Uterus (tissue), 4 donors: ENCODE results near the gene MISP. TPM values are rescaled to one million over a fixed set of nuclear protein-coding genes. Genes with fewer than 3 reads are reported as not detected.
"Not testable (repeated sequence)": the region's sequence is repeated elsewhere in the genome, so short reads cannot be mapped to it uniquely, and the experiment has no call there.

Experiments
- DNase-seq, 2 donors: peaks; one replicate each; pipeline ENCODE4 v3.0.0-alpha.2; 2019 to 2020
- H3K27ac ChIP-seq, 2 donors: fragments of 200-600 bp; sonication (generic); 1 replicate in 1 of 2; 2 replicates in 1 of 2; pipeline ENCODE4 v1.5.1; 2016 to 2018
- H3K27me3 ChIP-seq, 2 donors: fragments of 200-600 bp; sonication (generic); one replicate each; pipeline ENCODE4 v1.5.1; 2018 to 2019; ENCODE audit warnings: control low read depth in 1 of 2
- H3K36me3 ChIP-seq, 2 donors: fragments of 200-600 bp; sonication (generic); one replicate each; pipeline ENCODE4 v1.5.1; 2019; ENCODE audit warnings: control low read depth in 1 of 2
- H3K4me1 ChIP-seq, 2 donors: fragments of 200-600 bp; sonication (generic); one replicate each; pipeline ENCODE4 v1.5.1; 2018 to 2019; ENCODE audit warnings: control low read depth in 1 of 2
- H3K4me3 ChIP-seq, 2 donors: fragments of 200-600 bp; sonication (generic); 1 replicate in 1 of 2; 2 replicates in 1 of 2; pipeline ENCODE4 v1.5.1; 2018 to 2019; ENCODE audit warnings: mild to moderate bottlenecking in 1 of 2
- H3K9me3 ChIP-seq, 2 donors: fragments of 200-600 bp; sonication (generic); one replicate each; pipeline ENCODE4 v1.5.1; 2019; ENCODE audit warnings: control low read depth in 1 of 2
- POLR2A ChIP-seq, 2 donors: fragments of 450-650 bp; IDR thresholded peaks; one replicate each; pipeline ENCODE4 v1.6.1; 2016; ENCODE audit warnings: antibody characterized with exemption in 2 of 2, mild to moderate bottlenecking in 1 of 2, moderate library complexity in 1 of 2
- intact Hi-C: fragments of 100-400 bp; cut with DNase I; formaldehyde crosslinking; loops from one replicate; pipeline ENCODE4 v1.15.1; 2023; ENCODE audit warnings: low total_unique reads
- total RNA-seq, 4 donors: library from RNA; depleted of rRNA in 3 of 4; stranded (reverse); fragments of >200 nt in 3 of 4; gene quantifications; one replicate each; pipeline versions ENCODE4 v1.1.0 to v1.2.4, GENCODE V29; 2014 to 2023
- TF ChIP-seq, protein P1 (sequence below), 4 experiments: fragments of 200-600 bp in 2 of 4; fragments of 450-650 bp in 2 of 4; sonication (generic) in 2 of 4; IDR thresholded peaks; one replicate each; pipeline ENCODE4 v1.5.1; 2016 to 2019; ENCODE audit warnings: antibody characterized with exemption in 4 of 4, mild to moderate bottlenecking in 2 of 4, moderate library complexity in 1 of 4
- donor health status: DM: yes; HTN: yes; CAD: no.

MISP gene
- total RNA-seq, 4 donors from 2014 or later = 0.26 to 5.5 (median 0.39) TPM

GRCh38 chr19:726993-727956 lies 23.6 kb upstream of the MISP start:
- H3K4me3 ChIP-seq = no peak overlapping the region
- no peaks in the 10 kb centered on the region for H3K4me1 ChIP-seq
- H3K9me3 ChIP-seq = no peaks in the 10 kb centered on the region
- H3K27ac ChIP-seq = peak overlapping the region; percentile 36 to 69
- no peaks in the 10 kb centered on the region for H3K27me3 ChIP-seq
- no peaks in the 10 kb centered on the region for H3K36me3 ChIP-seq
- TF ChIP-seq POLR2A (IDR thresholded peaks at IDR 0.05) = no peak
- TF ChIP-seq, protein P1, sequence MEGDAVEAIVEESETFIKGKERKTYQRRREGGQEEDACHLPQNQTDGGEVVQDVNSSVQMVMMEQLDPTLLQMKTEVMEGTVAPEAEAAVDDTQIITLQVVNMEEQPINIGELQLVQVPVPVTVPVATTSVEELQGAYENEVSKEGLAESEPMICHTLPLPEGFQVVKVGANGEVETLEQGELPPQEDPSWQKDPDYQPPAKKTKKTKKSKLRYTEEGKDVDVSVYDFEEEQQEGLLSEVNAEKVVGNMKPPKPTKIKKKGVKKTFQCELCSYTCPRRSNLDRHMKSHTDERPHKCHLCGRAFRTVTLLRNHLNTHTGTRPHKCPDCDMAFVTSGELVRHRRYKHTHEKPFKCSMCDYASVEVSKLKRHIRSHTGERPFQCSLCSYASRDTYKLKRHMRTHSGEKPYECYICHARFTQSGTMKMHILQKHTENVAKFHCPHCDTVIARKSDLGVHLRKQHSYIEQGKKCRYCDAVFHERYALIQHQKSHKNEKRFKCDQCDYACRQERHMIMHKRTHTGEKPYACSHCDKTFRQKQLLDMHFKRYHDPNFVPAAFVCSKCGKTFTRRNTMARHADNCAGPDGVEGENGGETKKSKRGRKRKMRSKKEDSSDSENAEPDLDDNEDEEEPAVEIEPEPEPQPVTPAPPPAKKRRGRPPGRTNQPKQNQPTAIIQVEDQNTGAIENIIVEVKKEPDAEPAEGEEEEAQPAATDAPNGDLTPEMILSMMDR (IDR thresholded peaks at IDR 0.05) = no peak
- intact Hi-C loops = no loop called here
- no peak for DNase-seq

- H3K9me3 ChIP-seq = no peaks in the 10 kb centered on the region
- intact Hi-C loops = no loop called here
- H3K27ac ChIP-seq = peak overlapping the region; percentile 36 to 69
- H3K4me1 ChIP-seq = no peaks in the 10 kb centered on the region
- H3K36me3 ChIP-seq = no peaks in the 10 kb centered on the region
- TF ChIP-seq, protein P1 (IDR thresholded peaks at IDR 0.05) = no peak
- TF ChIP-seq POLR2A (IDR thresholded peaks at IDR 0.05) = no peak
- H3K4me3 ChIP-seq = no peak overlapping the region
- no peaks in the 10 kb centered on the region for H3K27me3 ChIP-seq
- peak; percentile 43 to 77 for DNase-seq
Measured at GRCh38 chr19:728011-728410, 22.9 kb upstream of the MISP start.

DNA sequence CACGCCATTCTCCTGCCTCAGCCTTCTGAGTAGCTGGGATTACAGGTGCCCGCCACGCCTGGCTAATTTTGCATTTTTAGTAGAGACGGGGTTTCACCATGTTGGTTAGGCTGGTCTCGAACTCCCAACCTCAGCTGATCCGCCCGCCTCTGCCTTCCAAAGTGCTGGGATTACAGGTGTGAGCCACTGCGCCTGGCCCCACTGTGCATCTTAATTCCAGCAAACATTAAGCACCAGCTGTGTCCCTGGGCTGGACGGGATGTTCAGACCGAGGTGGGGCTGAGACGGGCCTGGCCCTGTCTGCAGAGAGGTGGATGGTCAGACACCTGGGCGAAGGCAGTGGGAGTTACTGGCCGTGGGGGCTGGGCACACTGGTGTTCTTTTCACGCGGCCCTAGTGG lies 21.3 kb upstream of the MISP start:
- H3K27ac ChIP-seq, DNase-seq, intact Hi-C loops, H3K4me3 ChIP-seq, H3K9me3 ChIP-seq, H3K4me1 ChIP-seq, H3K27me3 ChIP-seq, H3K36me3 ChIP-seq: not testable (repeated sequence)

DNA sequence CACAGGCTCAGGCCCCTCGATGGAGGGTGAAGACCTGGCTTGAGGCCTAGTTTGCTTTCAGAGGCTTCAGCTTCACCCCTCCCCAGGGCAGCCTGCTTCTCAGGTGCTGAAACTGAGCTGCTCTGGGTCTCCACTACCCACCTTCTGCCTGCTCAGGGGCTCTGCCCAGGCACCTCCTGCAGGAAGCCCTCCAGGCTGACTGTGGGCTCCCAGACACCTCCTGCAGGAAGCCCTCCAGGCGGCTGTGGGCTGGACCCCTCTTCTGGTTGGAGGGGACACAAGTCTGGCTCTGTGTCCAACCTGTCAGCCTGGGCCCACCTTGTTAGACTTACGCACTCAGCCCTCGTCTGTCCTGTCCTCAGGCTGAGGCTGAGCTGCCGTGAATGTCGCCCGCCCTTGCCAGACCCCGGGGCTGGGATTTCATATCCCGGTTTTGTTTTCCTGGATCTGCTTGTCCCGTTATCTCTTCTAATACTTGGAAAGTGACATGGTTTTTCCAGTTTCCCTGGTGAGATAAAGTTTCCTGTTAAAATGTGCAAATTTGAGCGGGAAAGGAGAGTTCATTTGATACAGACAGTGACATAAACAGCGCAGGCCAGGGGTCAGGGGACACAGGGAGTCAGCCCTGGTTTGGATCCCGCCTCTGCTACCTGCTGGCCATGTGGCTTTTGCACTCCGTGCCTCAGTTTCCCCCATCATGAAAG lies 20.8 kb upstream of the MISP start:
- Histone ChIP-seq H3K9me3 (no peaks in the 10 kb centered on the region), H3K27ac (no peak overlapping the region), H3K36me3 (no peaks in the 10 kb centered on the region), H3K4me1 (no peaks in the 10 kb centered on the region), H3K27me3 (no peaks in the 10 kb centered on the region), H3K4me3 (no peak overlapping the region)
- DNase-seq = no peak
- intact Hi-C loops = loop anchor here (5.0 kb wide), 1 partner anchor 63 kb away; no protein-coding TSS in a partner anchor
- no peak for TF ChIP-seq POLR2A (IDR thresholded peaks at IDR 0.05)
- TF ChIP-seq, protein P1 (IDR thresholded peaks at IDR 0.05) = no peak

GRCh38 chr19:731000-731399 lies 19.9 kb upstream of the MISP start:
- no peaks in the 10 kb centered on the region for H3K4me1 ChIP-seq
- TF ChIP-seq POLR2A (IDR thresholded peaks at IDR 0.05) = no peak
- TF ChIP-seq, protein P1 (IDR thresholded peaks at IDR 0.05) = no peak
- DNase-seq = no peak
- no peaks in the 10 kb centered on the region for H3K36me3 ChIP-seq
- intact Hi-C loops = loop anchor here (5.0 kb wide), 1 partner anchor 64 kb away; no protein-coding TSS in a partner anchor
- H3K27ac ChIP-seq = no peak overlapping the region
- H3K4me3 ChIP-seq = no peak overlapping the region
- no peaks in the 10 kb centered on the region for H3K27me3 ChIP-seq
- no peaks in the 10 kb centered on the region for H3K9me3 ChIP-seq
